ENCODE results near the gene FRG2.
"Not testable (repeated sequence)": the region's sequence is repeated elsewhere in the genome, so short reads cannot be mapped to it uniquely, and the experiment has no call there.

FRG2 gene

GRCh38 chr4:190016369-190017289 is 10.4 kb downstream of the FRG2 start:
- in situ Hi-C loops (cut with MboI; ENCODE audit: low sequenced_read_pairs) = no loop called here

GRCh38 chr4:190015538-190016368 is 11.3 kb downstream of the FRG2 start:
- in situ Hi-C loops (cut with MboI; ENCODE audit: low sequenced_read_pairs) = no loop called here

DNA sequence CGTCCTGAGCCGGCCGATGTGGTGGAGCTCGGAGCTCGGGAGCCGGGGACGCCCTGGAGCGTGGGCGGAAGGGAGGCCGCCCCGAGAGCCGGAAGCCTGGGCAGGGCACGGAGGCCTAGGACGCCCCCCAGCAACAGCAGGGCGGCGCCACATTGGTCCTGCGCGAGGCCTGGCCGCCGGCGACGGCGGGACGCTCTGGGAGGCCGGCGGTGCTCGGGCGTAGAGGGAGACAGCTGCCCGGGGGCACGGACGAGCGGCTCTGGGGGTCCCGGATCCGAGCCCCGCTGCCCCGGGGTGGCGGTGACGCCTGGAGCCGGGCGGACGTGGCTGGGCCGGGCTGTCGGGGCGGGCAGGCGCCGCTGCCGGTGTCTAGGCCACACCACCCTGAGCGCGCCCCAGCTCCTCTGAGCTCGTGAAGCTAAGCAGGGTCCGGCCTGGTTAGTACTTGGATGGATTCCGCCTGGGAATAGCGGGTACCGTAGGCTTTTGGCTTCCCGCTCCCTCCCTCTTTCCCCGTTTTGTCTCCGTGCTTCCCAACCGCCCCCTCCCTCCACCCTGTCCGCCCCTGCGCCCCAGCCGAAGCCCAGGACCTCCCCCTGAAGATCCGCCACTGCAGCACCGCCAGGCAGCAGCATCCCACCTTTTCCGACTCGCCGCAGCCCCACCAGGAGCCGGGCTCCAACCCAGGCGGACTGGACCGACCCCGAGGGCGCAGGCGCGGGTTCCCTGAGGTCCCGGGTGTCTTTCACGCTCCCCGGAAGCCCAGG is 12.1 kb downstream of the FRG2 start:
- in situ Hi-C loops (cut with MboI; ENCODE audit: low sequenced_read_pairs) = no loop called here

GRCh38 chr4:189989941-189990340 is 37.1 kb downstream of the FRG2 start:
- in situ Hi-C loops (cut with MboI; ENCODE audit: low sequenced_read_pairs) = not testable (repeated sequence)

DNA sequence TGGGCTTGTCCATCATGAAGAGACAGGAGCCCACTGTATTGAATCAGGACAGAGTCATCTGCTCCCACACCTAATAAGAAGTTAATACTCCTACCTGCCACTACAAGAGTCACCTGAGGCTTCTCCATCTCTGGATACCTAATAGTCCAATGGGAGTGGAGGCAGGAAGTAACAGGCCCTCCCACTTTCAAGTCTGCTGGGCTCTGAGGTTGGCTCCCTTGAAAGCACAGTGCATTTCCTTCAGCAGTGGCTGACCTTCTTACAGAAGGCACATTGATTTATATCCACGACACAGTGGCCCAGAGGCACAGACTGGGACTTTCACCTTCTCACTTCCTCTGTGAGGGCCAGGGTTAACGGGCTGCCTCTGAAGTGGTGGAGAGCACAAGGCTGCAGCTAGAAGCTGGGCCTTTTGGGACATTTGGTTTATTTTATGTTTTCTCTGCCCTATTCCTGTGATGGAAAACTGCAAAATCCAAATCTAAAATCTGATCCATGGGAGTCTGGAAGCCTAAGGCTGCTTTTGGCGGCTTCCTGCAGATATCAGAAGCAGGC is 38.1 kb downstream of the FRG2 start:
- in situ Hi-C loops (cut with MboI; ENCODE audit: low sequenced_read_pairs) = no loop called here

DNA sequence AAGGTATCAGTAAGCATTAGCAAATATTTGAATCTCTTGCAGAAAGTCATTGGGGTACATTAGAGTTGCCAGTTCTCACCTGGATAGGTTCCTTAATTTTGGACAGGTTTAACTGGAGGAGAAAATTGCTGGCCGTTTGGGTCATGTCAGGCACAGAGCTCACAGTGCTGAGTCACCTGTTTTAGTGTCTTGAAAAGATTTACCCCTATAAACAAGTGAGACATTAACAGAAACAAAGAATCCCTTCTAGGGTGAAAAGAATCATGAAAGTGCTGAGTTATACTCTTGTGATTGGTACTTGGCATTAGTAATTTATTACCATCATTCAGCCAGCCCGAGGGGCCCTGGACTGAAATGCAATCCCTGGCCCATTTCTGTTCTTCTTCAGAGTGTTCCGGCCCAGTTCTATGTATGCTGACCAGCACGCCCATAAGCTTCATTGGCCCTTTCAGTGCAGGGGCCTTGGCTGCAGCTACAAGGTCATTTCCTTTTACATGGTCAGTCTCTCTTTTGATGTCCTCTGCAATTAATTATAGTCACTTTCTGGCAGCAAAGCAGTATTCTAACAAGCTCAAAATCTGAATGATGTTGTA is 41.3 kb downstream of the FRG2 start:
- in situ Hi-C loops (cut with MboI; ENCODE audit: low sequenced_read_pairs) = not testable (repeated sequence)

DNA sequence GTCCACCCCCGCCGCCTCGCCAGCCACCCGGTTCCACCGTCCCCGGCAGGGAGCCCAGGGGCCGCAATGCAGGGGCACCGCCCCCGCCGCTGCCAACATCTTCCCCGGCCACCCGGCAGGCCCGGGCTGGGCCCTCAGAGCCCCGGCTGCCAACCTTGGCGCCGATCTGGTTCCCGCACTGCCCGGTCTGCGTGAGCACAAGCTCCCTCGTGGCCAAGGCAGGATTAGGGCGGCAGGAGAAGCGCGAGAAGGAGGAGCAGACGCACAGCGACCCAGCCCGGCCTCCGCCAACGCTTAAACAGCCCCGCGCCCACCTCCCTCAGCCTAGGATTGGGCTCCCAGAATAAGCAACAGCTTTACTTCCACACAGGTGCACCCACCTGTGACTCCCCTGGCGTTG is 42.4 kb downstream of the FRG2 start:
- in situ Hi-C loops (cut with MboI; ENCODE audit: low sequenced_read_pairs) = not testable (repeated sequence)

GRCh38 chr4:189983916-189984526 is 43.0 kb downstream of the FRG2 start:
- in situ Hi-C loops (cut with MboI; ENCODE audit: low sequenced_read_pairs) = not testable (repeated sequence)

DNA sequence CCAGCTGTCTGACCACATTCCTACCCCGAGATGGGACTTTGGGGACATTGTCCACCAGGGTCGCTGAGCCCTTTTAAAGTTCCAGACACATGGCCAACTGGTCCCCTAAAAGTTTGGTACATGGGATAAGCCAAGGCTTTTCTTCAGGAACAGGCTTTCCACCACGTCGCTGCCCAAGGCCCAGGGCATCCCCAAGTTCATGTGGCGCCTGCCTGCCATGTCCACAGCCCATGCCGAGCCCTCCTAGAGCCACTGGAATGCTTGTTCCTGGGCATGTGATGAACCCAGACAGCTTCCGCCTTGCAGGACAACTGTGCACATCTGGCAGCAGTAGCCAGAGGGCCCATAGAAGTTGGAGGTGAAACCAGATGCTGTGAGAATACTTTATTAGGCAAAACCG is 45.1 kb downstream of the FRG2 start:
- in situ Hi-C loops (cut with MboI; ENCODE audit: low sequenced_read_pairs) = no loop called here

- in situ Hi-C loops (cut with MboI; ENCODE audit: low sequenced_read_pairs) = not testable (repeated sequence)
Observed at GRCh38 chr4:189980292-189980691, 46.8 kb downstream of the FRG2 start.

DNA sequence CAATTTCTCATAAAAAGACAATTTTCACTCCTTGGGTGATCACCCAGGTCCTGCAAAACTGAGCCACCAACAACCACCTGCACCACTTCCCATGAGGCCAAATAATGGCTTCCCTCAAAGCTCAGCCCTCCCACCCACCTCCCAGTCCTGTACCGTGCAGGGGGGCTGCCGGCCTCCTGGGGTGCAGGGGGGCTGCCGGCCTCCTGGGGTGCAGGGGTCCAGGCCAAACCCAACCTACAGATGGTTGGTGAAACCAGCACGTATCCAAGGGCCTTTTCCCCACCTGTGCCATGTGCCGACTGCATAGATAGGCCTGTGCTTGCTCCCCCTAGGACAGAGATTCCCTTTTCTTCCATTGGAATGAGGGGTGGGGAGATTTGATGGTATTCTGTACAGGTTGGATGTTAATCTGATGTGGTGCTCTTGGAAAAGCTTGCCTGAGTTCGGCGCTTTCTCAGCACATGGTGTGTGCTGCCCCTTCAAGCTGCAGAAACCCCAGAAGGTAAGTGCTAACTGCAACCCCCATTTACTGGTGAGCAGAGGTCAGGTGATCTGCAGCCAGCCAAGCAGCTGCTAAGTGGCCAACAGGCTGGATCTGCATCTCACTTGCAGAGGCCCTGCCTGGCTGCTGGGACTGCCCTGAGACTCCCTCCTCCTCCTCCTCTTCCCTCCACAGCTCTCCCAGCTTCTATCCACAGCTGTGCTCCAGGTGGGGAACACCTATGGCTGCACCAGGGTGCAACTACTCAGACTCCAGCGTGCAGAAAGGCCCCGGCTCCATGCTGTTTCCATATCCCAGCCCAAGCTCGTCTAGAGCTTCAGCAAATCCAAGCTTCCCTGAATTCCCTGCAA is 47.6 kb downstream of the FRG2 start:
- in situ Hi-C loops (cut with MboI; ENCODE audit: low sequenced_read_pairs) = no loop called here
